Esophagus muscularis mucosa (tissue), 4 donors: ENCODE data around the gene AXL. TPM values are rescaled to one million over a fixed set of nuclear protein-coding genes. Genes with fewer than 3 reads are reported as not detected.

Source experiments
- DNase-seq: peaks from one replicate; pipeline ENCODE4 v3.0.0-alpha.2; 2017; ENCODE audit errors: extremely low spot score
- H3K27ac ChIP-seq, 4 donors: fragments of 200-600 bp; sonication (generic); replicated peaks in 1 of 4; 1 replicate in 3 of 4; 2 replicates in 1 of 4; pipeline ENCODE4 v1.5.1; 2016 to 2019; ENCODE audit warnings: mild to moderate bottlenecking in 1 of 4
- H3K27me3 ChIP-seq, 4 donors: fragments of 200-600 bp; sonication (generic); one replicate each; pipeline versions ENCODE4 v1.5.1 to v1.6.0; 2016 to 2019
- H3K36me3 ChIP-seq, 4 donors: fragments of 200-600 bp; sonication (generic); one replicate each; pipeline ENCODE4 v1.5.1; 2016 to 2019
- H3K4me1 ChIP-seq, 4 donors: fragments of 200-600 bp; sonication (generic); one replicate each; pipeline ENCODE4 v1.5.1; 2016 to 2019
- H3K4me3 ChIP-seq, 4 donors: fragments of 200-600 bp; sonication (generic); 1 replicate in 2 of 4; 2 replicates in 2 of 4; pipeline ENCODE4 v1.5.1; 2016 to 2019; ENCODE audit warnings: mild to moderate bottlenecking in 4 of 4, moderate library complexity in 1 of 4
- H3K9me3 ChIP-seq, 4 donors: fragments of 200-600 bp; sonication (generic); 1 replicate in 3 of 4; 2 replicates in 1 of 4; pipeline ENCODE4 v1.5.1; 2016 to 2019
- CTCF ChIP-seq, 3 experiments: fragments of 200-600 bp in 2 of 3; fragments of 450-650 bp in 1 of 3; sonication (generic) in 2 of 3; IDR thresholded peaks; one replicate each; pipeline ENCODE4 v1.5.1; 2017 to 2019; ENCODE audit warnings: antibody characterized with exemption in 3 of 3, mild to moderate bottlenecking in 2 of 3, moderate library complexity in 1 of 3
- EP300 ChIP-seq: sonication (generic); formaldehyde crosslinking; IDR thresholded peaks from one replicate; pipeline ENCODE4 v1.6.1; 2017; ENCODE audit warnings: antibody characterized with exemption
- POLR2A ChIP-seq: fragments of 450-650 bp; IDR thresholded peaks from one replicate; pipeline ENCODE4 v1.6.1; 2017; ENCODE audit warnings: antibody characterized with exemption, moderate library complexity, mild to moderate bottlenecking, low read depth
- POLR2AphosphoS5 ChIP-seq, 2 donors: sonication (generic); formaldehyde crosslinking; IDR thresholded peaks; one replicate each; pipeline ENCODE4 v1.6.1; 2017; ENCODE audit warnings: antibody characterized with exemption in 2 of 2
- WGBS: methylation state at CpG from one replicate; pipeline ENCODE4 v1.1.5; 2018; 5-methylcytosine and 5-hydroxymethylcytosine counted together
- intact Hi-C: fragments of 100-400 bp; cut with DNase I; formaldehyde crosslinking; loops from one replicate; pipeline ENCODE4 v1.15.1; 2023
- total RNA-seq, 4 donors: library from RNA; depleted of rRNA; stranded (reverse); fragments of >200 nt; gene quantifications; one replicate each; pipeline versions ENCODE4 v1.1.0 to v1.2.1, GENCODE V29; 2016

The AXL gene
- total RNA-seq, 4 donors from 2014 or later: 112 to 243 (median 172) TPM

GRCh38 chr19:41217741-41218140 is 1.3 kb upstream of the AXL start:
- no peak for TF ChIP-seq CTCF (IDR thresholded peaks at IDR 0.05)
- TF ChIP-seq POLR2A: no peak
- TF ChIP-seq EP300: no peak
- TF ChIP-seq POLR2AphosphoS5 (IDR thresholded peaks at IDR 0.05): no peak
- 51% methylated on average over 7 of the region's 7 CpGs for WGBS
- Histone ChIP-seq H3K27ac (peak overlapping the region; percentile 89 to 97 (median 92)), H3K36me3 (peaks cover 0 to 11% (median 4%) of the 10 kb centered on the region in 4 donors), H3K4me1 (peaks cover 3 to 43% (median 37%) of the 10 kb centered on the region in 4 donors), H3K9me3 (no peaks in the 10 kb centered on the region), H3K27me3 (no peaks in the 10 kb centered on the region), H3K4me3 (no peak overlapping the region)
- intact Hi-C loops: no loop called here
- DNase-seq: no peak

DNA sequence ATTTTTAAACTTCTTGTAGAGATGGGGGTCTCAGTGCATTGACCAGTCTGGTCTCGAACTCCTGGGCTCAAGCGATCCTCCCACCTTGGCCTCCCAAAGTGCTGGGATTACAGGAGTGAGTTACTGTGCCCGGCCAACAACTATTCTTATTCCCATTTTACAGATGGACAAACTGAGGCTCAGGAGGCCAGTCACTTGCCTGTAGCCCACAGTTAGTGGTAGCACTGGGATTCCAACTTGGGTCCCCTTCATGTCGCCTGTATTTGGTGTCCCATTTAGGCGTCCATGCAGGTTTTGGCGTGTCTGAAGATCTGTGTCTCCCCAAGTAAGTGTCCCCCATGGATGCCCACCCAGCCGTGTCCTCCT is 791 bp upstream of the AXL start:
- DNase-seq: no peak
- H3K4me1 ChIP-seq: peaks cover 3 to 48% (median 42%) of the 10 kb centered on the region in 4 donors
- peak overlapping the region; percentile 89 to 97 (median 92) for H3K27ac ChIP-seq
- intact Hi-C loops: no loop called here
- TF ChIP-seq CTCF (IDR thresholded peaks at IDR 0.05) (no peak), POLR2A (no peak), POLR2AphosphoS5 (IDR thresholded peaks at IDR 0.05) (no peak), EP300 (no peak)
- H3K9me3 ChIP-seq: no peaks in the 10 kb centered on the region
- no peaks in the 10 kb centered on the region for H3K27me3 ChIP-seq
- 67% methylated on average over 6 of the region's 7 CpGs for WGBS
- H3K4me3 ChIP-seq: peak overlapping the region; percentile 62 to 95 (median 73)
- peaks cover 0 to 16% (median 4%) of the 10 kb centered on the region in 4 donors for H3K36me3 ChIP-seq

DNA sequence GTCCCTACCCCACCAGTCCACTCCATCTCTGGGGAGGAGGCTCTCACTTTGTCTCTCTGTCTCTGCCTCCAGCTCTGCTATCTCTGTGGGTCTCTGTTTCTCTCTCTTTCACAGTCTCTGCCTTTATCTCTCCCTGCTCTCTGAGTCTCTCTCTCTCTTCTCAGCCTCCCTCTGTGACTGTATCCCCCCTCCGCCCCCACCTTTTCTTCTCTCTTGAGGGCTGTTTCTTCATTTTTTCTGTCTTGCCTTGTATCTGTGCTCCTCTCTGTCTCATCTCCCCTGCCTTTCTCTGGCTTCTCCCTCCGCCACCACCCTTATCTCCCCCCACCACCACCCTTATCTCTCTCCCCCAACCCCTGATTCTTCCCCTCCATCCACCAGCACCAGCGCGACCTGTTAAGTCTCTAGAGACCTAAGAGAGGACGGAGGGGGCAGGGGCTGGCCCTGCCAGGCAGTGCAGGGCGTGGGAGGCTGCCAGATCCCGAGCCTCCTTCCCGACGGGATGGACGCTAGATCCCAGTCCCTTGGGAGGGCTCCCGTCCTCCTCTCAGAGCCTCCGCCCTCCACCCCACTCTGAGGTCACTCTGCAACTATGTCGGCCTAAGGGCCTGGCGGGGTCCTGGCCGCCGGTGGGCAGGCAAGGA is 1.0 kb downstream of the AXL start:
- intact Hi-C loops: no loop called here
- H3K4me3 ChIP-seq: peak overlapping the region; percentile 62 to 95 (median 73)
- H3K27me3 ChIP-seq: no peaks in the 10 kb centered on the region
- no peak for TF ChIP-seq POLR2A
- peak; percentile 61 to 73 for TF ChIP-seq POLR2AphosphoS5 (IDR thresholded peaks at IDR 0.05)
- no peaks in the 10 kb centered on the region for H3K9me3 ChIP-seq
- peaks cover 0 to 25% (median 4%) of the 10 kb centered on the region in 4 donors for H3K36me3 ChIP-seq
- H3K4me1 ChIP-seq: peaks cover 3 to 65% (median 60%) of the 10 kb centered on the region in 4 donors
- 8% methylated on average over 10 of the region's 16 CpGs for WGBS
- H3K27ac ChIP-seq: peak overlapping the region; percentile 89 to 97 (median 92)
- DNase-seq: no peak

DNA sequence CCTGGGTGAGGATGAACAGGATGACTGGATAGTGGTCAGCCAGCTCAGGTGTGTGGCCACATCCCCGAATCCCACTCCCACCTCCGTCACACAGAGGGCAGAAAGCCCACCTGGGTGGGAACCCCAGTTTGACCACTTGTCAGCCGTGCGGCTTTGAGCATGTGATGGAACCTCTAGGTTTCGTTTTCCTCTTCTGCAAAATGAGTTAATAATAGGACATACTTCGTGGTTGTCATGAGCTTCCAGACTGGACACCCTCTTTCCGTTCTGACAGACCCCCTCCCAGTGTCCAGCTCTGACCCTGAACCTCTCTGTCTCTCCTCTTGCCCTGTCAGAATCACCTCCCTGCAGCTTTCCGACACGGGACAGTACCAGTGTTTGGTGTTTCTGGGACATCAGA is 1.8 kb downstream of the AXL start:
- TF ChIP-seq EP300: no peak
- TF ChIP-seq POLR2AphosphoS5 (IDR thresholded peaks at IDR 0.05): no peak
- TF ChIP-seq CTCF (IDR thresholded peaks at IDR 0.05): no peak
- no peak for TF ChIP-seq POLR2A
- intact Hi-C loops: no loop called here
- DNase-seq: no peak
- Histone ChIP-seq H3K9me3 (no peaks in the 10 kb centered on the region), H3K4me3 (peak overlapping the region; percentile 62 to 95 (median 73)), H3K27me3 (no peaks in the 10 kb centered on the region), H3K4me1 (peaks cover 3 to 73% (median 68%) of the 10 kb centered on the region in 4 donors), H3K36me3 (peaks cover 0 to 25% (median 4%) of the 10 kb centered on the region in 4 donors), H3K27ac (peak overlapping the region; percentile 89 to 97 (median 92))
- WGBS: 62% methylated on average over 9 of the region's 9 CpGs

DNA sequence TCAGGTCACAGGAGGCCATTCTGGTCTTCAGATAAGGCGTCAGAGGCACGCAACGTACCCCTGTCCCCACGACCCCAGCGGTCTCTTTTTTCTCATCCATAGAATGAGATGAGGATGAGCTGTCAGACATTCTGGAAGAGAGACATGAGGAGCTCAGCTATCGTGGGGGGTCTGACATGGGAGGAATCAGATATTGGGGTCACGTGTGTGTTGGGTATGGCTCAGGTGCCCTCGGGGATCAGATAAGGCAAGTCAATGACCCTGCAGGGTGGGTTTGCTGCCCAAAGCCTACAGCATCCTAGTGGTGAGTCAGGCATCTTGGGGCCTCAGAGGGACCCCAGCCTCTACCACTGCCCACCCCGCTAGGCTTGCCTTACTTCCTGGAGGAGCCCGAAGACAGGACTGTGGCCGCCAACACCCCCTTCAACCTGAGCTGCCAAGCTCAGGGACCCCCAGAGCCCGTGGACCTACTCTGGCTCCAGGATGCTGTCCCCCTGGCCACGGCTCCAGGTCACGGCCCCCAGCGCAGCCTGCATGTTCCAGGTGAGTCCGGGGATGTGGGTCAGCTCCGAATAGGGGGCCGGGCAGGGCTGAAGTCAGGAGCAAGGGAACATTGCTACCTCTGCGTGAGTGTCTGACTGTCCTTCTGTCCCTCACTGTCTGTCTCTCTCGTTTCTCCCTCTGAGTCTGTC is 2.6 kb downstream of the AXL start:
- H3K4me3 ChIP-seq: peak overlapping the region in 1 of 4 donors; percentile 22
- H3K9me3 ChIP-seq: no peaks in the 10 kb centered on the region
- WGBS: 80% methylated on average over 20 of the region's 20 CpGs
- DNase-seq: no peak
- no peak for TF ChIP-seq POLR2AphosphoS5 (IDR thresholded peaks at IDR 0.05)
- TF ChIP-seq CTCF (IDR thresholded peaks at IDR 0.05): no peak
- no peak for TF ChIP-seq EP300
- TF ChIP-seq POLR2A: no peak
- H3K4me1 ChIP-seq: peaks cover 10 to 81% (median 76%) of the 10 kb centered on the region in 4 donors
- peak overlapping the region; percentile 89 to 97 (median 92) for H3K27ac ChIP-seq
- no peaks in the 10 kb centered on the region for H3K27me3 ChIP-seq
- intact Hi-C loops: no loop called here
- H3K36me3 ChIP-seq: peaks cover 0 to 25% (median 4%) of the 10 kb centered on the region in 4 donors
